ENCODE measurements around the gene GTPBP2.

- TF ChIP-seq CTCF (IDR thresholded peaks at IDR 0.05) (no peak), SIN3A (IDR thresholded peaks at IDR 0.05; ENCODE audit: borderline replicate concordance, insufficient read depth, low read depth, low read length) (no peak), POLR2AphosphoS5 (IDR thresholded peaks at IDR 0.05; ENCODE audit: low read depth, low read length) (no peak), TCF7L2 (IDR thresholded peaks at IDR 0.05; ENCODE audit: low read depth, low read length) (no peak), REST (IDR thresholded peaks at IDR 0.05; ENCODE audit: insufficient read depth in 1 of 2, low read depth in 2 of 2, low read length in 1 of 2) (no peak)
Measured at GRCh38 chr6:43608807-43609206, 20.3 kb downstream of the GTPBP2 start.
